Natural killer cell (primary cell): ENCODE data around the gene DDX10. TPM values are rescaled to one million over a fixed set of nuclear protein-coding genes. Genes with fewer than 3 reads are reported as not detected.

Experiments
- ATAC-seq, 3 donors: fragments of 150-1000 bp in 2 of 3; fragments of 200-7000 bp in 1 of 3; cut with Tn5 transposase; 1 replicate in 1 of 3; 2 replicates in 2 of 3; pipeline ENCODE4 v1.10.0; 2021; ENCODE audit warnings: mild to moderate bottlenecking in 2 of 3, moderate library complexity in 2 of 3
- DNase-seq, 2 donors: peaks; one replicate each; pipeline versions ENCODE4 v3.0.0 to v3.0.0-alpha.2; 2013 to 2021; ENCODE audit warnings: mixed read lengths in 1 of 2
- H3K27ac ChIP-seq: one replicate; pipeline ENCODE4 v1.5.1; 2013; ENCODE audit warnings: mild to moderate bottlenecking, low read length
- H3K27me3 ChIP-seq: one replicate; pipeline ENCODE4 v1.6.1; 2013; ENCODE audit warnings: low read length; ENCODE audit not compliant: control insufficient read depth, insufficient read depth
- H3K36me3 ChIP-seq: one replicate; pipeline ENCODE4 v1.6.1; 2013; ENCODE audit warnings: low read length; ENCODE audit not compliant: control insufficient read depth, insufficient read depth
- H3K4me1 ChIP-seq: one replicate; pipeline ENCODE4 v1.6.1; 2013; ENCODE audit warnings: low read length; ENCODE audit not compliant: control insufficient read depth, insufficient read depth
- H3K4me3 ChIP-seq: one replicate; pipeline ENCODE4 v1.5.1; 2013; ENCODE audit warnings: low read length
- H3K9me3 ChIP-seq: one replicate; pipeline ENCODE4 v1.6.1; 2013; ENCODE audit warnings: low read length; ENCODE audit not compliant: control insufficient read depth, insufficient read depth
- H3K27ac Mint-ChIP-seq, 2 donors: one replicate each; pipeline ENCODE4 v1.8.0; 2022; ENCODE audit warnings: mild to moderate bottlenecking in 2 of 2, mixed read lengths in 2 of 2, moderate library complexity in 1 of 2
- H3K27me3 Mint-ChIP-seq, 2 donors: one replicate each; pipeline ENCODE4 v1.8.0; 2022; ENCODE audit warnings: low read depth in 2 of 2, mixed read lengths in 2 of 2
- H3K36me3 Mint-ChIP-seq: one replicate; pipeline ENCODE4 v1.8.0; 2022; ENCODE audit warnings: mixed read lengths
- H3K4me1 Mint-ChIP-seq, 2 donors: one replicate each; pipeline ENCODE4 v1.8.0; 2022; ENCODE audit warnings: mixed read lengths in 2 of 2
- H3K4me3 Mint-ChIP-seq: one replicate; pipeline ENCODE4 v1.8.0; 2022; ENCODE audit warnings: mild to moderate bottlenecking, moderate library complexity, mixed read lengths
- H3K9me3 Mint-ChIP-seq, 2 donors: one replicate each; pipeline ENCODE4 v1.8.0; 2022; ENCODE audit warnings: mixed read lengths in 2 of 2
- CTCF ChIP-seq: fragments of 200-600 bp; IDR thresholded peaks from one replicate; pipeline ENCODE4 v1.8.0; 2022; ENCODE audit warnings: antibody characterized with exemption
- WGBS: methylation state at CpG from one replicate; pipeline ENCODE4 v1.1.7; 2013; ENCODE audit warnings: missing lambda C conversion rate; ENCODE audit not compliant: insufficient coverage; 5-methylcytosine and 5-hydroxymethylcytosine counted together
- intact Hi-C: fragments of 100-400 bp; cut with micrococcal nuclease; formaldehyde crosslinking; loops from one replicate; pipeline ENCODE4 v1.14.2; 2022
- total RNA-seq, 4 donors: library from RNA; stranded (reverse); fragments of 120-200 nt in 1 of 4; gene quantifications; one replicate each; pipeline versions ENCODE4 v1.2.3 to v1.2.4, GENCODE V29; 2013 to 2022

Gene DDX10
- total RNA-seq, 3 donors from 2014 or later (not counting 1 experiment from before 2014, with no cell fraction given) = 23.4 to 30.9 (median 24.9) TPM

- WGBS = 71% methylated on average over 10 of the region's 10 CpGs
- peaks cover 8 to 10% of the 10 kb centered on the region in 2 donors for H3K4me1 Mint-ChIP-seq
- H3K27ac Mint-ChIP-seq = no peak overlapping the region
- H3K9me3 Mint-ChIP-seq = no peaks in the 10 kb centered on the region
- H3K4me1 ChIP-seq = peaks cover 9% of the 10 kb centered on the region
- ATAC-seq (peak in 1 of 3 donors; percentile 16), DNase-seq (no peak)
- no peak for TF ChIP-seq CTCF
- no peak overlapping the region for H3K27ac ChIP-seq
- no peaks in the 10 kb centered on the region for H3K36me3 Mint-ChIP-seq
- H3K4me3 Mint-ChIP-seq = no peak overlapping the region
- H3K36me3 ChIP-seq = no peaks in the 10 kb centered on the region
- intact Hi-C loops = no loop called here
- H3K4me3 ChIP-seq = no peak overlapping the region
- H3K27me3 ChIP-seq = no peaks in the 10 kb centered on the region
- peaks cover 0 to 4% of the 10 kb centered on the region in 2 donors for H3K27me3 Mint-ChIP-seq
- no peaks in the 10 kb centered on the region for H3K9me3 ChIP-seq
Measured at GRCh38 chr11:108965306-108966001, 300.6 kb downstream of the DDX10 start.

- intact Hi-C loops = no loop called here
- peaks cover 0 to 4% of the 10 kb centered on the region in 2 donors for H3K27me3 Mint-ChIP-seq
Measured at GRCh38 chr11:108966206-108966605, 301.3 kb downstream of the DDX10 start.

GRCh38 chr11:108966978-108967377, 302.1 kb downstream of the DDX10 start:
- DNase-seq (no peak), ATAC-seq (no peak)
- Mint-ChIP-seq H3K4me3 (no peak overlapping the region), H3K36me3 (no peaks in the 10 kb centered on the region), H3K27ac (no peak overlapping the region), H3K27me3 (peaks cover 0 to 4% of the 10 kb centered on the region in 2 donors), H3K9me3 (no peaks in the 10 kb centered on the region), H3K4me1 (no peaks in the 10 kb centered on the region)
- intact Hi-C loops = no loop called here
- Histone ChIP-seq H3K36me3 (no peaks in the 10 kb centered on the region), H3K4me1 (no peaks in the 10 kb centered on the region), H3K27ac (no peak overlapping the region), H3K4me3 (no peak overlapping the region), H3K9me3 (no peaks in the 10 kb centered on the region), H3K27me3 (no peaks in the 10 kb centered on the region)
- TF ChIP-seq CTCF = no peak
- 55% methylated on average over 3 of the region's 3 CpGs for WGBS

More at GRCh38 chr11:108966206-108966605, 301.3 kb downstream of the DDX10 start:
- no peak overlapping the region for H3K27ac ChIP-seq
- Mint-ChIP-seq H3K27ac (no peak overlapping the region), H3K4me1 (peaks cover 5 to 6% of the 10 kb centered on the region in 2 donors), H3K9me3 (no peaks in the 10 kb centered on the region), H3K4me3 (no peak overlapping the region), H3K36me3 (no peaks in the 10 kb centered on the region)
- no peak for DNase-seq
- H3K36me3 ChIP-seq = no peaks in the 10 kb centered on the region
- no peak for TF ChIP-seq CTCF
- ATAC-seq = no peak
- peaks cover 4% of the 10 kb centered on the region for H3K4me1 ChIP-seq
- H3K27me3 ChIP-seq = no peaks in the 10 kb centered on the region
- H3K4me3 ChIP-seq = no peak overlapping the region
- H3K9me3 ChIP-seq = no peaks in the 10 kb centered on the region
- 89% methylated on average over 4 of the region's 4 CpGs for WGBS

GRCh38 chr11:108967571-108967970, 302.7 kb downstream of the DDX10 start:
- no peaks in the 10 kb centered on the region for H3K27me3 ChIP-seq
- Mint-ChIP-seq H3K27me3 (peaks cover 0 to 4% of the 10 kb centered on the region in 2 donors), H3K36me3 (no peaks in the 10 kb centered on the region), H3K9me3 (no peaks in the 10 kb centered on the region), H3K27ac (no peak overlapping the region), H3K4me1 (no peaks in the 10 kb centered on the region), H3K4me3 (no peak overlapping the region)
- no peak overlapping the region for H3K4me3 ChIP-seq
- intact Hi-C loops = no loop called here
- no peak for ATAC-seq
- DNase-seq = no peak
- no peak overlapping the region for H3K27ac ChIP-seq
- H3K9me3 ChIP-seq = no peaks in the 10 kb centered on the region
- 98% methylated on average over 7 of the region's 7 CpGs for WGBS
- no peaks in the 10 kb centered on the region for H3K36me3 ChIP-seq
- H3K4me1 ChIP-seq = no peaks in the 10 kb centered on the region
- no peak for TF ChIP-seq CTCF
